Mucosa of descending colon (tissue), 3 donors: ENCODE results near the gene DDX10. TPM values are rescaled to one million over a fixed set of nuclear protein-coding genes. Genes with fewer than 3 reads are reported as not detected.

Source experiments
- ATAC-seq: fragments of 200-7000 bp; cut with Tn5 transposase; one replicate; pipeline ENCODE4 v1.9.1; 2020; ENCODE audit warnings: mild to moderate bottlenecking, moderate library complexity
- DNase-seq, 3 donors: peaks; one replicate each; pipeline ENCODE4 v3.0.0-alpha.2; 2020
- H3K36me3 ChIP-seq: fragments of 200-600 bp; one replicate; pipeline ENCODE4 v1.8.0; 2021; ENCODE audit warnings: low read depth, mild to moderate bottlenecking
- H3K4me1 ChIP-seq: fragments of 200-600 bp; one replicate; pipeline ENCODE4 v1.8.0; 2021; ENCODE audit warnings: low read depth, mild to moderate bottlenecking
- H3K4me3 ChIP-seq: fragments of 200-600 bp; one replicate; pipeline ENCODE4 v1.8.0; 2021; ENCODE audit warnings: mild to moderate bottlenecking
- H3K9me3 ChIP-seq: fragments of 200-600 bp; one replicate; pipeline ENCODE4 v1.8.0; 2021; ENCODE audit warnings: mild to moderate bottlenecking
- intact Hi-C, 2 donors: fragments of 100-400 bp; cut with DNase I in 1 of 2; cut with micrococcal nuclease in 1 of 2; formaldehyde crosslinking; loops; one replicate each; pipeline versions ENCODE4 v1.11.0 to v1.11.1; 2022; cut with DNase I, micrococcal nuclease
- total RNA-seq, 3 donors: library from RNA; stranded (reverse); fragmentation: NEBNext Ultra II Directional in 2 of 3; extraction: Animal tissue kit (Norgen Biotek cat#: 25700) in 2 of 3; gene quantifications; one replicate each; pipeline versions ENCODE4 v1.2.1 to v1.2.4, GENCODE V29; 2021 to 2023
- TF ChIP-seq, protein P1 (sequence below): fragments of 200-600 bp; IDR thresholded peaks from one replicate; pipeline ENCODE4 v1.8.0; 2022; ENCODE audit warnings: antibody characterized with exemption, mild to moderate bottlenecking
- donor health status: DM: no; HTN: no; CAD: no; lungs with moderate emphysema.
- donor health status: DM: no; HTN: no; CAD: no.
- donor health status: DM: no; HTN: yes; CAD: no.

The DDX10 gene
- total RNA-seq, 3 donors from 2014 or later, result 16.1 to 18.3 (median 17.3) TPM

DNA sequence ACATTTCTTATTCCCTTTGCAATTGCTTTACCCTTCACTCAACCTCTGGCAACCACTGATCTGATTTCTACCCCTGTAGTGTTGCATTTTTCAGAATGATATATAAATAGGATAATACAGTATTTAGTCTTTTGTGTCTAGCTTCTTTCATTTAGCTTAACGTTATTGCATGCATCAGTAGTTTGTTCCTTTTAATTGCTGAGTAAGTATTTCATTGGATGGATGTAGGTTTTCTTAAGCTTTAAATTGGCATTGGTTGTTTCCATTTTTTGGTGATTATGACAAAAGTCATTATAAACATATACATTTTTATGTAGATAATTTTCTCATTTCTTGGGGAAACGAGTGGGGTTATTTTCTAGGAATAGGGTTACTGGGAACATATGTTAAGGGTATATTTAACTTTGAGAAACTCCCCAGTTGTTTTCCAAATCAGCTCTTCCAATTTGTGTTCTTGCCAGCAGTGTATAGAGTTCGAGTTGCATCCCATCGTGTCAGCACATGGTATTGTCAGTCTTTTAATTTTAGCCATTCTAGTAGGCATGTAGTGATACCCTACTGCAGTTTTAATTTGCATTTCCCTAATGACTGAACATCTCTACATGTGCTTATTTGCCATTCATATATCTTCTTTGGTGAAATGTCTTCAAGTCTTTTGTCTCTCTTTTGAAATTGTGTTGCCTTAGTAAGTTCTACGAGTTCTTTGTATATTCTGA, 60.3 kb downstream of the DDX10 start:
- intact Hi-C loops, result no loop called here
- Histone ChIP-seq H3K4me1 (no peaks in the 10 kb centered on the region), H3K4me3 (no peak overlapping the region), H3K9me3 (no peaks in the 10 kb centered on the region), H3K36me3 (no peaks in the 10 kb centered on the region)
- TF ChIP-seq, protein P1, sequence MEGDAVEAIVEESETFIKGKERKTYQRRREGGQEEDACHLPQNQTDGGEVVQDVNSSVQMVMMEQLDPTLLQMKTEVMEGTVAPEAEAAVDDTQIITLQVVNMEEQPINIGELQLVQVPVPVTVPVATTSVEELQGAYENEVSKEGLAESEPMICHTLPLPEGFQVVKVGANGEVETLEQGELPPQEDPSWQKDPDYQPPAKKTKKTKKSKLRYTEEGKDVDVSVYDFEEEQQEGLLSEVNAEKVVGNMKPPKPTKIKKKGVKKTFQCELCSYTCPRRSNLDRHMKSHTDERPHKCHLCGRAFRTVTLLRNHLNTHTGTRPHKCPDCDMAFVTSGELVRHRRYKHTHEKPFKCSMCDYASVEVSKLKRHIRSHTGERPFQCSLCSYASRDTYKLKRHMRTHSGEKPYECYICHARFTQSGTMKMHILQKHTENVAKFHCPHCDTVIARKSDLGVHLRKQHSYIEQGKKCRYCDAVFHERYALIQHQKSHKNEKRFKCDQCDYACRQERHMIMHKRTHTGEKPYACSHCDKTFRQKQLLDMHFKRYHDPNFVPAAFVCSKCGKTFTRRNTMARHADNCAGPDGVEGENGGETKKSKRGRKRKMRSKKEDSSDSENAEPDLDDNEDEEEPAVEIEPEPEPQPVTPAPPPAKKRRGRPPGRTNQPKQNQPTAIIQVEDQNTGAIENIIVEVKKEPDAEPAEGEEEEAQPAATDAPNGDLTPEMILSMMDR, result no peak
- ATAC-seq, result no peak
- no peak for DNase-seq

DNA sequence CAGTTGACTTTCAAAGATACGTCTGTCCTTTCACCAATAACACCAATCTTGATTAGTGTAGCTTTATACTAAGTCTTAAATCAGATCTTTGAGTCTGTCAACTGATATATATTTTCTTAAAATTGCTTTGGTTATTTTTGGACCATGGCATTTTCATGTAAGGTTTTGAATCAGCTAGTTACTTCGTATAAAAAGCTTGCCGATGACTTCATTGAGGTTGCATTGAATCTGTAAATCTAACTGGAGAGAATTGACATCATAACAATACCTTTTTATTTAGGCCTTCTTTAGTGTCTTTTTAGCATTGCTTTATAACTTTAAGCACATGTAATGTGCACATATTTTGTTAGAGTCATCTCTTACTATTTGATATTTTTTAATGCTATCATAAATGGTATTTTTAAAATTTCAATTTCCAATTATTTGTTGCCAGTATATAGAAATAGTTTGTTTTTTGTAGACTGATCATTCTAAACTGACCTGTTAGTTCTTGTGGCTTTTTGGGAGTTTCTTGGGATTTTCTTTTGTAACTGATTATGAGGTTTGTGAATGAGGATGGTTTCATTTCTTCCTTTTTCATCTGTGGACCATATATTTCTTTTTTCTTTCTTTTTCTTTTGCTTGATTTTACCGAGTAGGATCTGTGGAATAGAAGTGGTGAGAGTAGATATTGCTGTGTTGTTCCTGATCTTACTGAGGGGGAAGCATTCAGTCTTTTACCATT, 61.4 kb downstream of the DDX10 start:
- ATAC-seq (no peak), DNase-seq (no peak)
- intact Hi-C loops, result no loop called here
- Histone ChIP-seq H3K9me3 (no peaks in the 10 kb centered on the region), H3K4me1 (no peaks in the 10 kb centered on the region), H3K4me3 (no peak overlapping the region), H3K36me3 (no peaks in the 10 kb centered on the region)
- TF ChIP-seq, protein P1, result no peak

DNA sequence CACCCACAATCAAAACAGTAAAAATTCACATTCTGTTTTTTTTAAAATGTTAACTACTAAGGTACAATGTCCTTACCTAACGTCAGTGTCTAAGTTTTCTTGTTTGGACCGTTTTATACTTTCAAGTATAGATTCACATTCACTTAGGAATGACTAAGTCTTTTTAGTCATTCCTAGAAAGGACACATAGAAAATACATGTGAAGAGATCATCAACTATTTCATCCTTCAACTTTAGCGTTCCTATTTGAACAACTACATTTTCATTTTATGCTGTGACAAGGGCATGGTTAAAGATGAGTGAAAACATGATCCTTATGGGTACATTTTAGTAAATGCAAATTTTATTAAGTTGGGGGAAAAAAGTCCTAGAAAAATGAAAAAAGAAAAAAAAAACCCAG, 62.8 kb downstream of the DDX10 start:
- no peak for ATAC-seq
- TF ChIP-seq, protein P1, result no peak
- H3K4me1 ChIP-seq, result no peaks in the 10 kb centered on the region
- no peak overlapping the region for H3K4me3 ChIP-seq
- H3K36me3 ChIP-seq, result no peaks in the 10 kb centered on the region
- intact Hi-C loops, result no loop called here
- H3K9me3 ChIP-seq, result no peaks in the 10 kb centered on the region
- no peak for DNase-seq

DNA sequence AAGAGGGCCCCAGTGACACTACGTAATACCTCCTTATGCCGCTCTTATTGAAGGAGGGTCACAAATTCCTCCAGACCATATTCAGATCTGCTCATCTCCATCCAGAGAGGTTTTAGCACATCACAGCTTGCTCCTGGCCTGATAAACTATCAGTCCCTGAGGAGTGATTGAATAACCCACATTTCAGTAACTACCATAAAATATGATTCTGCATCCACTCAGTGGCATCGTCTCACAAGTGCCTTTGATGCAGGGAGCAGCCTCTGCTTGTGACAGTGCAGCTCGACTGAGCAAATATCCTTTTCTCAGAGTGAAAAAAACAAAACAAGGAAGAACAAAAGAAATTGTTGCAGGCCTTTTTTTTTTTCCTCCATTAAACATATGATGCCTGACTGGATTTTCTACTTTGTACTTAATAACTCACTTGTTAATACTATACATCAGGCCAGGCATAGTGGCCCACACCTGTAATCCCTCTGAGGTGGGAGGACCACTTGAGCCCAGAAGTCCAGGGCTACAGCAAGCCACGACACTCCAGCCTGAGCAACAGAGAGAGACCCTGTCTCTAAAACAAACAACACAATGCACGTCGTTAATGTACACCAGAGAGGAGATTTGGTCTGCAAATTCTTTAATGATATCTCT, 64.5 kb downstream of the DDX10 start:
- TF ChIP-seq, protein P1, result no peak
- ATAC-seq (no peak), DNase-seq (no peak)
- Histone ChIP-seq H3K4me3 (no peak overlapping the region), H3K9me3 (no peaks in the 10 kb centered on the region), H3K4me1 (no peaks in the 10 kb centered on the region), H3K36me3 (no peaks in the 10 kb centered on the region)
- intact Hi-C loops, result no loop called here

DNA sequence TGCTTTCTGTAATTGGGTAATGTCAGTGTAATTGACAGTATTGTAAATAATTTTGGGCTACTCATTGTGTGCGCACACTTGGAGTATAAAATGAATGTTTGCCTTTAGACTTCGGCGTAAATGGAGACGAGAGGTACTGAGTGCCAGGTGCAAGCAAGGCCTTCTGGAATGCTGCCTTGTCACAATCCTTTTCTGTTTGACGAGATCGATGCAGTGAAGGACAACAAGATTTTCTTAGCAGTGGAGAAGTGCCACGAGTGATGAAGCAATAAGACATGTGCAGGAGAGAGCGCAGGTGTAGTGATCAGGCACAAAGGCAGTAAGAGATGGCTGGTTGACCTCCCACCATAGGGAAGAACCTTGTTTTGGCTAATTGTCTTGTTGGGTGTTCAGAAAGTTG, 67.5 kb downstream of the DDX10 start:
- ATAC-seq, result no peak
- H3K4me3 ChIP-seq, result no peak overlapping the region
- no peaks in the 10 kb centered on the region for H3K4me1 ChIP-seq
- H3K36me3 ChIP-seq, result no peaks in the 10 kb centered on the region
- no peaks in the 10 kb centered on the region for H3K9me3 ChIP-seq
- intact Hi-C loops, result no loop called here
- DNase-seq, result no peak
- TF ChIP-seq, protein P1, result no peak
